Mammary epithelial cell (primary cell): ENCODE measurements around the gene CLDN7.

Experiments used
- CTCF ChIP-seq, 2 donors: IDR thresholded peaks in 1 of 2; conservative IDR thresholded peaks in 1 of 2; 2 replicates each; pipeline ENCODE4 v1.5.1; 2011 to 2012; ENCODE audit warnings: inconsistent platforms in 2 of 2, low read length in 2 of 2, mild to moderate bottlenecking in 2 of 2, control low read depth in 1 of 2, low read depth in 1 of 2; ENCODE audit not compliant: insufficient read depth in 1 of 2; ENCODE audit errors: extremely low read depth in 1 of 2
- EZH2 ChIP-seq: IDR thresholded peaks from 2 replicates; pipeline ENCODE4 v1.6.1; 2012; ENCODE audit warnings: low read length, inconsistent platforms, borderline replicate concordance

GRCh38 chr17:7290685-7291084 lies 28.4 kb upstream of the CLDN7 start:
- TF ChIP-seq CTCF (conservative IDR thresholded peaks at IDR 0.05 in 1 of 2, IDR thresholded peaks at IDR 0.05 in 1 of 2; ENCODE audit: extremely low read depth in 1 of 2, insufficient read depth in 1 of 2, low read depth in 1 of 2, low read length in 2 of 2) (no peak), EZH2 (no peak)
